NB4 (cell line): ENCODE measurements around the gene SAPCD2.

Experiments used
- MAX ChIP-seq: IDR thresholded peaks from 2 replicates; pipeline ENCODE4 v1.6.1; 2011; ENCODE audit warnings: low read depth, low read length
- POLR2A ChIP-seq: IDR thresholded peaks from 2 replicates; pipeline ENCODE4 v1.6.1; 2011; ENCODE audit warnings: mild to moderate bottlenecking; ENCODE audit not compliant: insufficient read length; ENCODE audit errors: extremely low read depth
- TF ChIP-seq, protein P1 (sequence below): IDR thresholded peaks from one replicate; pipeline ENCODE4 v1.5.1; 2012; ENCODE audit warnings: low read depth, low read length

GRCh38 chr9:137107312-137107921, 37.1 kb upstream of the SAPCD2 start:
- TF ChIP-seq, protein P1, sequence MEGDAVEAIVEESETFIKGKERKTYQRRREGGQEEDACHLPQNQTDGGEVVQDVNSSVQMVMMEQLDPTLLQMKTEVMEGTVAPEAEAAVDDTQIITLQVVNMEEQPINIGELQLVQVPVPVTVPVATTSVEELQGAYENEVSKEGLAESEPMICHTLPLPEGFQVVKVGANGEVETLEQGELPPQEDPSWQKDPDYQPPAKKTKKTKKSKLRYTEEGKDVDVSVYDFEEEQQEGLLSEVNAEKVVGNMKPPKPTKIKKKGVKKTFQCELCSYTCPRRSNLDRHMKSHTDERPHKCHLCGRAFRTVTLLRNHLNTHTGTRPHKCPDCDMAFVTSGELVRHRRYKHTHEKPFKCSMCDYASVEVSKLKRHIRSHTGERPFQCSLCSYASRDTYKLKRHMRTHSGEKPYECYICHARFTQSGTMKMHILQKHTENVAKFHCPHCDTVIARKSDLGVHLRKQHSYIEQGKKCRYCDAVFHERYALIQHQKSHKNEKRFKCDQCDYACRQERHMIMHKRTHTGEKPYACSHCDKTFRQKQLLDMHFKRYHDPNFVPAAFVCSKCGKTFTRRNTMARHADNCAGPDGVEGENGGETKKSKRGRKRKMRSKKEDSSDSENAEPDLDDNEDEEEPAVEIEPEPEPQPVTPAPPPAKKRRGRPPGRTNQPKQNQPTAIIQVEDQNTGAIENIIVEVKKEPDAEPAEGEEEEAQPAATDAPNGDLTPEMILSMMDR: no peak
- TF ChIP-seq MAX (no peak), POLR2A (no peak)
